B cell (primary cell): ENCODE data around the gene DYRK3. TPM values are rescaled to one million over a fixed set of nuclear protein-coding genes. Genes with fewer than 3 reads are reported as not detected.

Experiments
- ATAC-seq: fragments of 200-7000 bp; cut with Tn5 transposase; one replicate; pipeline ENCODE4 v1.10.0; 2021; ENCODE audit warnings: low read depth, mild to moderate bottlenecking, moderate number of reproducible peaks, moderate library complexity
- CTCF ChIA-PET: fragments of 350-600 bp; sonication (Branson Sonifier 250); formaldehyde crosslinking; loops from one replicate; lab custom pipeline; 2021; ENCODE audit warnings: antibody characterized with exemption, inconsistent platforms; lab: Charles Lee
- POLR2A ChIA-PET: fragments of 350-600 bp; sonication (Branson Sonifier 250); formaldehyde crosslinking; loops from one replicate; lab custom pipeline; 2021; ENCODE audit warnings: antibody characterized with exemption; lab: Charles Lee
- DNase-seq: peaks from one replicate; pipeline ENCODE4 v3.0.0; 2013
- H2AFZ ChIP-seq: 2 replicates; pipeline ENCODE4 v1.6.1; 2012; ENCODE audit warnings: mild to moderate bottlenecking, low read depth, low read length; ENCODE audit not compliant: insufficient read depth, poor library complexity, severe bottlenecking
- H3K27ac ChIP-seq, 2 donors: 1 replicate in 1 of 2; 2 replicates in 1 of 2; pipeline ENCODE4 v1.5.1; 2012 to 2013; ENCODE audit warnings: low read length in 2 of 2, mild to moderate bottlenecking in 2 of 2, moderate library complexity in 1 of 2
- H3K27me3 ChIP-seq, 4 experiments: fragments of 200-600 bp in 1 of 4; sonication (generic) in 1 of 4; replicated peaks in 1 of 4; 1 replicate in 2 of 4; 2 replicates in 2 of 4; pipeline versions ENCODE4 v1.6.1 to v1.7.0; 2013 to 2016; ENCODE audit warnings: low read length in 3 of 4, mild to moderate bottlenecking in 2 of 4, mixed read lengths in 1 of 4, moderate library complexity in 1 of 4; ENCODE audit not compliant: insufficient read depth in 4 of 4, control insufficient read depth in 3 of 4; ENCODE audit errors: control extremely low read depth in 1 of 4
- H3K36me3 ChIP-seq, 2 experiments: replicated peaks in 1 of 2; 1 replicate in 1 of 2; 2 replicates in 1 of 2; pipeline versions ENCODE4 v1.6.1 to v1.7.1; 2013; ENCODE audit warnings: low read length in 1 of 2; ENCODE audit not compliant: insufficient read depth in 2 of 2, control insufficient read depth in 1 of 2; ENCODE audit errors: control extremely low read depth in 1 of 2, extremely low read depth in 1 of 2
- H3K4me1 ChIP-seq, 2 donors: fragments of 200-600 bp in 1 of 2; sonication (generic) in 1 of 2; 1 replicate in 1 of 2; 2 replicates in 1 of 2; pipeline versions ENCODE4 v1.5.1 to v1.6.1; 2013 to 2017; ENCODE audit warnings: low read length in 2 of 2; ENCODE audit not compliant: control insufficient read depth in 2 of 2, insufficient read depth in 2 of 2
- H3K4me2 ChIP-seq: replicated peaks from 2 replicates; pipeline ENCODE3; 2012; ENCODE audit warnings: mild to moderate bottlenecking, low read depth, low read length; ENCODE audit not compliant: poor library complexity, severe bottlenecking
- H3K4me3 ChIP-seq, 5 experiments: fragments of 200-600 bp in 1 of 5; sonication (generic) in 1 of 5; 1 replicate in 3 of 5; 2 replicates in 2 of 5; pipeline versions ENCODE4 v1.5.1 to v1.7.0; 2011 to 2016; ENCODE audit warnings: low read length in 4 of 5, mild to moderate bottlenecking in 4 of 5, low read depth in 2 of 5, control low read depth in 1 of 5, moderate library complexity in 1 of 5; ENCODE audit not compliant: insufficient read depth in 1 of 5; ENCODE audit errors: control extremely low read depth in 1 of 5, extremely low read depth in 1 of 5
- H3K79me2 ChIP-seq: fragments of 200-600 bp; sonication (generic); one replicate; pipeline ENCODE4 v1.6.0; 2016; ENCODE audit warnings: low read length; ENCODE audit not compliant: control insufficient read depth, insufficient read depth
- H3K9ac ChIP-seq: fragments of 200-600 bp; sonication (generic); 2 replicates; pipeline ENCODE4 v1.6.1; 2017; ENCODE audit warnings: mild to moderate bottlenecking, low read length, moderate library complexity
- H3K9me3 ChIP-seq, 3 donors: one replicate each; pipeline versions ENCODE4 v1.6.1 to v1.7.1; 2013; ENCODE audit warnings: low read length in 2 of 3; ENCODE audit not compliant: control insufficient read depth in 2 of 3, insufficient read depth in 1 of 3; ENCODE audit errors: control extremely low read depth in 1 of 3
- H4K20me1 ChIP-seq: 2 replicates; pipeline ENCODE4 v1.6.0; 2012; ENCODE audit warnings: mild to moderate bottlenecking, low read length; ENCODE audit not compliant: insufficient read depth, control insufficient read depth, poor library complexity, severe bottlenecking
- H3K27ac Mint-ChIP-seq: one replicate; pipeline ENCODE4 v1.8.0; 2021; ENCODE audit warnings: mixed read lengths
- H3K27me3 Mint-ChIP-seq: one replicate; pipeline ENCODE4 v1.8.0; 2021; ENCODE audit warnings: mixed read lengths
- H3K4me1 Mint-ChIP-seq: one replicate; pipeline ENCODE4 v1.8.0; 2021; ENCODE audit warnings: mixed read lengths
- H3K4me3 Mint-ChIP-seq: one replicate; pipeline ENCODE4 v1.8.0; 2021; ENCODE audit warnings: mixed read lengths
- H3K9me3 Mint-ChIP-seq: one replicate; pipeline ENCODE4 v1.8.0; 2022; ENCODE audit warnings: mixed read lengths; ENCODE audit not compliant: insufficient read depth
- CTCF ChIP-seq: fragments of 200-600 bp; IDR thresholded peaks from one replicate; pipeline ENCODE4 v1.8.0; 2022; ENCODE audit warnings: antibody characterized with exemption, mild to moderate bottlenecking
- EZH2 ChIP-seq: IDR thresholded peaks from 2 replicates; pipeline ENCODE4 v1.6.1; 2012; ENCODE audit warnings: borderline replicate concordance, low read depth, mild to moderate bottlenecking, moderate library complexity, low read length; ENCODE audit not compliant: insufficient read depth, poor library complexity, severe bottlenecking
- WGBS: methylation state at CpG from one replicate; pipeline ENCODE4 v1.1.5; 2013; ENCODE audit warnings: missing lambda C conversion rate; ENCODE audit not compliant: insufficient coverage; 5-methylcytosine and 5-hydroxymethylcytosine counted together
- intact Hi-C: fragments of 100-400 bp; cut with micrococcal nuclease; formaldehyde crosslinking; loops from one replicate; pipeline ENCODE4 v1.10.0; 2022
- polyA plus RNA-seq: library from polyadenylated mRNA; depleted of rRNA; stranded (reverse); fragments of >200 nt; gene quantifications from 2 replicates; pipeline ENCODE4 v1.2.3, GENCODE V29; 2012
- total RNA-seq, 2 donors: library from RNA; stranded (reverse); fragments of 120-200 nt in 1 of 2; gene quantifications; 1 replicate in 1 of 2; 2 replicates in 1 of 2; pipeline versions ENCODE4 v1.2.3 to v1.2.4, GENCODE V29; 2013 to 2022

Gene DYRK3
- total and polyA plus RNA-seq, 2 donors (not counting 1 experiment from before 2014, with no cell fraction given), result 0.30 TPM; not detected in 1

DNA sequence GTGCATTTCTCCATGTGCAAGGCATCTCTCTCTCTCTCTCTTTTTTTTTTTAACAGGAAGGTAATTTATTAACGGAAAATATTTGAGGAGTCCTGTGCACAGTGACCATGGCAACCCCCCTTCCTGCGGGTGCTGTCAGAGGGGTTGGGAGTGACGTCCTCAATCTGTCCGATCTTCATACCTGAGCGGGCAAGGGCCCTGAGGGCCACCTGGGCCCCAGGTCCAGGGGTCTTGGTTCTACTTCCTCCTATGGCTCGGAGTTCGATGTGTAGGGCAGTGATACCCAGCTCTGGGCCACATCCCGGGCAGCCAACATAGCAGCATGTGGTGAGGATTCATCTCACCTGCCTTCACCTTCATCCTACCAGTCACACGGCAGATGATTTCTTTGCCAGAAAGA, 60.4 kb downstream of the DYRK3 start:
- H3K4me1 ChIP-seq, result peaks cover 36 to 37% of the 10 kb centered on the region in 2 donors
- Mint-ChIP-seq H3K9me3 (no peaks in the 10 kb centered on the region), H3K4me3 (no peak overlapping the region), H3K4me1 (peaks cover 87% of the 10 kb centered on the region), H3K27ac (no peak overlapping the region), H3K27me3 (no peaks in the 10 kb centered on the region)
- ATAC-seq (no peak), DNase-seq (no peak)
- H4K20me1 ChIP-seq, result peaks cover 97% of the 10 kb centered on the region
- no peaks in the 10 kb centered on the region for H3K9me3 ChIP-seq
- peaks cover 3 to 40% of the 10 kb centered on the region in 2 experiments for H3K36me3 ChIP-seq
- H3K27me3 ChIP-seq, result no peaks in the 10 kb centered on the region
- TF ChIP-seq EZH2 (no peak), CTCF (no peak)
- ChIA-PET POLR2A (interaction anchor here (0.6 kb wide), 1 partner anchor 180 kb away, joined by 3 read pairs; no protein-coding TSS in a partner anchor), CTCF (no interaction called here)
- no peak overlapping the region for H3K27ac ChIP-seq
- no peak overlapping the region for H3K4me3 ChIP-seq
- no peak overlapping the region for H3K9ac ChIP-seq
- H3K4me2 ChIP-seq, result no peak overlapping the region
- 79% methylated on average over 4 of the region's 9 CpGs for WGBS
- H3K79me2 ChIP-seq, result peaks cover 98% of the 10 kb centered on the region
- intact Hi-C loops, result no loop called here
- H2AFZ ChIP-seq, result no peak overlapping the region

DNA sequence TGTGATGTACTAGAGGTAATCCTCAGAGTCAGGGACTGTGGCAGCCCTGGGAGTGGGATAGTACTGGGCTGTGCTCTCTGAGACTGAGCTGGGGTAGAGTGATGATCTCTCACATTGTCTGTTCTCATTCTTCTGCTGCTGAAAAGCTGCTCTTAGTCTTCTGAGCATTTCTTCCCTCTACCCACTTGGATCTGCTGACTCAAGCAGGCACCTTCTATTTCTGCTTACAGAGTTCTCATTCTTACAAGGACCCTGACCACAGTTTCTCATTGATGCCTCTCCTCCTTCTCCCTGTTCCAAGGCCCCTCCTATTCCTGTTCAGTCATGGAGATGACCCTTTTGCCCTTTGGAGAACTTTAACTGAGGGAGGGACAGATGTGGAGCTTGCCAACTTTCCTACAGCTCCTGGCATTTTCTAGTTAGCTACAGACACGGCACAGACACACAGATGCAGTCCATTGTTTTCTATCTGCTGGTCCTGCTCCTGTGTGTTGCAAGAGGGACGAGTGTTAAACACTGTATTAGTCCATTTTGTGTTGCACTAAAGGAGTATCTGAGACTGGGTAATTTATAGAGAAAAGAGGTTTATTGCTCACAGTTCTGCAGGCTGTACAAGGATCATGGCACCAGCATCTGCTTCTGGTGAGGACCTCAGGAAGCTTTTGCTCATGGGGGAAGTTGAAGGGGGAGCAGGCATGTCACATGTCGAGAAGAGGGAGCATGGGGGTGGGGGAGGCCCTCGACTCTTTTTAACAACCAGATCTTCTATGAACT, 61.7 kb downstream of the DYRK3 start:
- Histone ChIP-seq H3K27ac (no peak overlapping the region), H3K36me3 (peaks cover 3 to 45% of the 10 kb centered on the region in 2 experiments), H2AFZ (no peak overlapping the region), H3K27me3 (no peaks in the 10 kb centered on the region), H3K4me1 (peaks cover 28 to 32% of the 10 kb centered on the region in 2 donors), H3K9me3 (no peaks in the 10 kb centered on the region), H3K4me3 (no peak overlapping the region), H4K20me1 (peaks cover 97% of the 10 kb centered on the region), H3K4me2 (no peak overlapping the region), H3K9ac (no peak overlapping the region), H3K79me2 (peaks cover 100% of the 10 kb centered on the region)
- intact Hi-C loops, result no loop called here
- POLR2A ChIA-PET, result no interaction called here
- no peak overlapping the region for H3K4me3 Mint-ChIP-seq
- no peak overlapping the region for H3K27ac Mint-ChIP-seq
- ATAC-seq (no peak), DNase-seq (no peak)
- no CpG with 5 or more reads among the region's 4 CpGs for WGBS
- peaks cover 81% of the 10 kb centered on the region for H3K4me1 Mint-ChIP-seq
- CTCF ChIA-PET, result interaction anchor here (1.3 kb wide), 1 partner anchor 33 kb away, joined by 4 read pairs; no protein-coding TSS in a partner anchor
- H3K27me3 Mint-ChIP-seq, result no peaks in the 10 kb centered on the region
- H3K9me3 Mint-ChIP-seq, result no peaks in the 10 kb centered on the region
- TF ChIP-seq EZH2 (no peak), CTCF (no peak)
